ENCODE results near the gene HAPLN1.

DNA sequence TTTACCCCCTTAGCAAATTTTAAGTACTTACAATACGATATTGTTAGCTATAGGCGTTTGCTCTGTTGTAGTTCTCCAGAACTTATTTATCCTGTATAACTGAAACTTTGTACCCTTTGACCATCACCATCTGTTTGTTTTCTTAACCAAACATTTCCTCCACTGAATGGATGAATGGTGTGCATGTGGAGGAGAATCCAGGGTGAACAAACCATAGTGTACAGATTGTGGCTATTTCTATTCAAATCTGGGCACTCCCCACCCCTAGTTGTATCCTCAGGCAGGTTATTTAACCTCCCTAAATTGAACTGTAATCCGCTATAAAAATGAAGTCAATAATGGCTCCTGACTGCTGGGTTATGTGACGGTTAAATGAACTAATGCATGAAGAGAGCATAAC is 21.4 kb upstream of the HAPLN1 start:
- TF ChIP-seq, protein P1, sequence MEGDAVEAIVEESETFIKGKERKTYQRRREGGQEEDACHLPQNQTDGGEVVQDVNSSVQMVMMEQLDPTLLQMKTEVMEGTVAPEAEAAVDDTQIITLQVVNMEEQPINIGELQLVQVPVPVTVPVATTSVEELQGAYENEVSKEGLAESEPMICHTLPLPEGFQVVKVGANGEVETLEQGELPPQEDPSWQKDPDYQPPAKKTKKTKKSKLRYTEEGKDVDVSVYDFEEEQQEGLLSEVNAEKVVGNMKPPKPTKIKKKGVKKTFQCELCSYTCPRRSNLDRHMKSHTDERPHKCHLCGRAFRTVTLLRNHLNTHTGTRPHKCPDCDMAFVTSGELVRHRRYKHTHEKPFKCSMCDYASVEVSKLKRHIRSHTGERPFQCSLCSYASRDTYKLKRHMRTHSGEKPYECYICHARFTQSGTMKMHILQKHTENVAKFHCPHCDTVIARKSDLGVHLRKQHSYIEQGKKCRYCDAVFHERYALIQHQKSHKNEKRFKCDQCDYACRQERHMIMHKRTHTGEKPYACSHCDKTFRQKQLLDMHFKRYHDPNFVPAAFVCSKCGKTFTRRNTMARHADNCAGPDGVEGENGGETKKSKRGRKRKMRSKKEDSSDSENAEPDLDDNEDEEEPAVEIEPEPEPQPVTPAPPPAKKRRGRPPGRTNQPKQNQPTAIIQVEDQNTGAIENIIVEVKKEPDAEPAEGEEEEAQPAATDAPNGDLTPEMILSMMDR (conservative IDR thresholded peaks at IDR 0.05; ENCODE audit: low read length): no peak
- no peak for TF ChIP-seq EZH2phosphoT487 (IDR thresholded peaks at IDR 0.05; ENCODE audit: borderline replicate concordance)

All from Loucy (cell line).